Activated T-helper 1 cell treated with anti-CD3 and anti-CD28 coated beads, Interleukin-2, amount 50 U/mL, for 16 hours (primary cell): ENCODE measurements around the gene PFN2.
"Not testable (repeated sequence)": the region's sequence is repeated elsewhere in the genome, so short reads cannot be mapped to it uniquely, and the experiment has no call there.

Experiments used
- DNase-seq, 2 donors: peaks; one replicate each; pipeline ENCODE4 v3.0.0-alpha.2; 2020; ENCODE audit warnings: low read depth in 1 of 2, low spot score in 1 of 2

Gene PFN2

GRCh38 chr3:149969110-149969939, 1.4 kb downstream of the PFN2 start:
- no peak for DNase-seq

- no peak for DNase-seq
Observed at GRCh38 chr3:149968216-149968615, 2.5 kb downstream of the PFN2 start.

- no peak for DNase-seq
Observed at GRCh38 chr3:149967086-149967685, 3.5 kb downstream of the PFN2 start.

- no peak for DNase-seq
Observed at GRCh38 chr3:149965278-149965677, 5.4 kb downstream of the PFN2 start.

GRCh38 chr3:149964291-149964690, 6.4 kb downstream of the PFN2 start:
- no peak for DNase-seq

GRCh38 chr3:149963485-149963884, 7.2 kb downstream of the PFN2 start:
- DNase-seq = no peak

- DNase-seq = no peak
Observed at GRCh38 chr3:149959443-149959842, 11.3 kb downstream of the PFN2 start.

GRCh38 chr3:149958171-149958796, 12.4 kb downstream of the PFN2 start:
- DNase-seq = no peak

- DNase-seq = no peak
Observed at GRCh38 chr3:149957361-149958125, 13.2 kb downstream of the PFN2 start.

- no peak for DNase-seq
Observed at GRCh38 chr3:149955449-149955848, 15.2 kb downstream of the PFN2 start.

- DNase-seq = no peak
Observed at GRCh38 chr3:149954812-149955211, 15.9 kb downstream of the PFN2 start.

- DNase-seq = no peak
Observed at GRCh38 chr3:149949181-149949580, 21.5 kb downstream of the PFN2 start.

- DNase-seq = no peak
Observed at GRCh38 chr3:149947231-149947630, 23.5 kb downstream of the PFN2 start.

- DNase-seq = not testable (repeated sequence)
Observed at GRCh38 chr3:149943966-149944365, 26.7 kb downstream of the PFN2 start.

GRCh38 chr3:149942409-149942808, 28.3 kb downstream of the PFN2 start:
- no peak for DNase-seq

- no peak for DNase-seq
Observed at GRCh38 chr3:149941946-149942345, 28.7 kb downstream of the PFN2 start.

GRCh38 chr3:149941186-149941585, 29.5 kb downstream of the PFN2 start:
- DNase-seq = no peak

GRCh38 chr3:149938392-149939055, 32.2 kb downstream of the PFN2 start:
- not testable (repeated sequence) for DNase-seq

GRCh38 chr3:149936812-149937230, 33.9 kb downstream of the PFN2 start:
- DNase-seq = no peak

GRCh38 chr3:149934524-149934923, 36.2 kb downstream of the PFN2 start:
- no peak for DNase-seq

GRCh38 chr3:149933858-149934257, 36.8 kb downstream of the PFN2 start:
- no peak for DNase-seq
